HepG2 (cell line): Measurements from ENCODE around the gene MTCL1. TPM values are rescaled to one million over a fixed set of nuclear protein-coding genes. Genes with fewer than 3 reads are reported as not detected.

Source experiments
- ATAC-seq: fragments of 200-7000 bp; cut with Tn5 transposase; 3 replicates; pipeline ENCODE4 v1.9.1; 2020; ENCODE audit warnings: mild to moderate bottlenecking, moderate library complexity
- BruUV-seq: library from RNA; stranded (reverse); fragments of 400-500 nt; replicated peaks from 2 replicates; lab custom pipeline; 2021; lab: Mats Ljungman, UMichigan
- CTCF ChIA-PET: fragments of 300-600 bp; formaldehyde crosslinking; extraction: SDS; loops from one replicate; lab custom pipeline; 2021; ENCODE audit warnings: low total read pairs, inconsistent platforms, low intra/inter-chr PET ratio; lab: Yijun Ruan, JAX
- POLR2A ChIA-PET: fragments of 350-600 bp; sonication (Branson Sonifier 250); formaldehyde crosslinking; loops from one replicate; lab custom pipeline; 2020; ENCODE audit warnings: antibody characterized with exemption, inconsistent platforms; lab: Yijun Ruan, JAX
- DNase-seq: peaks from one replicate; pipeline ENCODE4 v3.0.0-alpha.2; 2015; ENCODE audit warnings: low spot score
- FAIRE-seq: peaks from 3 replicates; lab custom pipeline; 2011; peaks lifted over from hg19 to GRCh38; lab: Jason Lieb, UNC
- H2AFZ ChIP-seq: one replicate; pipeline ENCODE4 v1.6.1; 2011; ENCODE audit warnings: low read length, inconsistent platforms
- H3K27ac ChIP-seq: fragments of 300-600 bp; 3 replicates; pipeline ENCODE4 v1.8.0; 2011; ENCODE audit warnings: mixed run types, mild to moderate bottlenecking, mixed read lengths, low read length, inconsistent platforms; ENCODE audit not compliant: insufficient read depth; ENCODE audit errors: extremely low read length
- H3K27me3 ChIP-seq, 2 experiments: fragments of 200-600 bp in 1 of 2; 2 replicates in 1 of 2; 3 replicates in 1 of 2; pipeline versions ENCODE4 v1.6.0 to v1.8.0; 2011; ENCODE audit warnings: low read length in 2 of 2, mild to moderate bottlenecking in 2 of 2, moderate library complexity in 2 of 2, inconsistent platforms in 1 of 2; ENCODE audit not compliant: insufficient read depth in 2 of 2, control insufficient read depth in 1 of 2
- H3K36me3 ChIP-seq, 2 experiments: fragments of 200-600 bp in 1 of 2; replicated peaks in 1 of 2; 2 replicates in 1 of 2; 3 replicates in 1 of 2; pipeline versions ENCODE4 v1.5.1 to v1.8.0; 2011; ENCODE audit warnings: low read length in 2 of 2, inconsistent platforms in 1 of 2; ENCODE audit not compliant: insufficient read depth in 2 of 2, control insufficient read depth in 1 of 2
- H3K4me1 ChIP-seq: 2 replicates; pipeline ENCODE4 v1.5.1; 2012; ENCODE audit warnings: low read length, inconsistent platforms; ENCODE audit not compliant: insufficient read depth
- H3K4me2 ChIP-seq: 2 replicates; pipeline ENCODE4 v1.6.0; 2011; ENCODE audit warnings: low read depth, low read length, inconsistent platforms
- H3K4me3 ChIP-seq, 3 experiments: fragments of 200-600 bp in 1 of 3; sonication (generic), shearing (Covaris generic) in 1 of 3; replicated peaks in 1 of 3; 2 replicates each; pipeline ENCODE4 v1.5.1; 2011 to 2016; ENCODE audit warnings: low read length in 3 of 3, inconsistent platforms in 2 of 3, low read depth in 2 of 3, mild to moderate bottlenecking in 2 of 3, control low read depth in 1 of 3, mixed read lengths in 1 of 3; ENCODE audit not compliant: insufficient read depth in 1 of 3
- H3K79me2 ChIP-seq: one replicate; pipeline ENCODE4 v1.6.1; 2011; ENCODE audit warnings: low read length, inconsistent platforms; ENCODE audit not compliant: insufficient read depth
- H3K9ac ChIP-seq: 2 replicates; pipeline ENCODE4 v1.6.0; 2011; ENCODE audit warnings: mild to moderate bottlenecking, low read depth, low read length, inconsistent platforms; ENCODE audit not compliant: insufficient read depth
- H3K9me3 ChIP-seq: 2 replicates; pipeline ENCODE4 v1.5.1; 2012; ENCODE audit warnings: mild to moderate bottlenecking, low read length
- H4K20me1 ChIP-seq: 2 replicates; pipeline ENCODE4 v1.6.0; 2011; ENCODE audit warnings: inconsistent platforms, mild to moderate bottlenecking, low read length, moderate library complexity; ENCODE audit not compliant: insufficient read depth
- MLLT10 ChIP-seq: sonication (generic); formaldehyde crosslinking; IDR thresholded peaks from 2 replicates; pipeline ENCODE4 v1.4.0; 2020; ENCODE audit warnings: missing genetic modification reagents
- RBFOX2 ChIP-seq: fragments of 200-400 bp; formaldehyde crosslinking; IDR thresholded peaks from 2 replicates; pipeline ENCODE4 v1.6.1; 2017; ENCODE audit warnings: low read depth, mild to moderate bottlenecking, low read length
- RFXAP ChIP-seq: sonication (generic); formaldehyde crosslinking; IDR thresholded peaks from 2 replicates; pipeline ENCODE4 v1.4.0; 2020; ENCODE audit warnings: missing genetic modification reagents, borderline replicate concordance
- SUZ12 ChIP-seq: fragments of 150-350 bp; IDR thresholded peaks from 2 replicates; pipeline ENCODE4 v1.6.1; 2014; ENCODE audit warnings: low read depth, low read length
- ZBTB40 ChIP-seq, 2 experiments: fragments of 450-650 bp in 1 of 2; sonication (generic) in 1 of 2; formaldehyde crosslinking in 1 of 2; IDR thresholded peaks; 2 replicates each; pipeline versions ENCODE4 v1.6.1 to v1.8.0; 2016 to 2022; ENCODE audit warnings: antibody characterized with exemption in 1 of 2, mild to moderate bottlenecking in 1 of 2, missing genetic modification reagents in 1 of 2
- ZMAT3 ChIP-seq: sonication (generic); formaldehyde crosslinking; conservative IDR thresholded peaks from 2 replicates; pipeline ENCODE4 v1.7.0; 2021; ENCODE audit warnings: missing genetic modification reagents
- ZMYM2 ChIP-seq: sonication (generic); formaldehyde crosslinking; IDR thresholded peaks from 2 replicates; pipeline ENCODE4 v1.8.0; 2022; ENCODE audit warnings: mild to moderate bottlenecking, missing genetic modification reagents
- ZNF18 ChIP-seq: sonication (generic); formaldehyde crosslinking; IDR thresholded peaks from 2 replicates; pipeline ENCODE4 v1.8.0; 2022; ENCODE audit warnings: mild to moderate bottlenecking, missing genetic modification reagents; ENCODE audit not compliant: insufficient replicate concordance
- ZNF616 ChIP-seq: sonication (generic); formaldehyde crosslinking; IDR thresholded peaks from 2 replicates; pipeline ENCODE4 v1.5.0; 2020; ENCODE audit warnings: low read depth, mild to moderate bottlenecking, missing genetic modification reagents
- WGBS: methylation state at CpG from one replicate; pipeline ENCODE4 v1.1.6; 2017; ENCODE audit warnings: low lambda C conversion rate; 5-methylcytosine and 5-hydroxymethylcytosine counted together
- in situ Hi-C: cut with HindIII; loops from 2 replicates; pipeline ENCODE4 v1.10.0; 2017; ENCODE audit warnings: low pct_unique_long_range_greater_than_20kb; ENCODE audit not compliant: extremely low pct_ligation_motif_present
- intact Hi-C: fragments of 100-400 bp; cut with micrococcal nuclease; formaldehyde crosslinking; loops from one replicate; pipeline ENCODE4 v1.10.0; 2022; ENCODE audit not compliant: unreplicated experiment
- polyA plus RNA-seq, 8 experiments: library from polyadenylated mRNA; depleted of rRNA in 3 of 8; stranded (reverse) in 7 of 8; unstranded in 1 of 8; fragments of >200 nt; fragmentation: Illumina TruSeq in 4 of 8; extraction: Trizol in 4 of 8; gene quantifications; 2 replicates each; pipeline versions ENCODE4 v1.2.1 to v1.2.3, GENCODE V29; 2011 to 2016; ENCODE audit warnings: low read depth in 4 of 8, missing spikeins in 1 of 8, mixed read lengths in 1 of 8; ENCODE audit not compliant: insufficient read depth in 1 of 8
- total RNA-seq, 5 experiments: library from RNA; depleted of rRNA; stranded (reverse); fragments of >200 nt; fragmentation: Illumina TruSeq; extraction: Trizol; gene quantifications; 2 replicates each; pipeline ENCODE4 v1.2.3, GENCODE V29; 2016; ENCODE audit warnings: low read depth in 1 of 5

MTCL1 gene
- total and polyA plus RNA-seq, 2 of the 13 experiments (the other 11 are each of a cell fraction or from before 2014, with no cell fraction given): 3.1 to 3.2 TPM

- no peaks in the 10 kb centered on the region for H3K36me3 ChIP-seq
Observed at GRCh38 chr18:8811115-8811514, 105.8 kb downstream of the MTCL1 start.

GRCh38 chr18:8812631-8813030, 107.3 kb downstream of the MTCL1 start:
- H4K20me1 ChIP-seq: no peaks in the 10 kb centered on the region
- ChIA-PET POLR2A (no interaction called here), CTCF (no interaction called here)
- H2AFZ ChIP-seq: no peak overlapping the region
- H3K4me3 ChIP-seq: no peak overlapping the region
- no peak overlapping the region for H3K4me2 ChIP-seq
- whole genome bisulfite sequencing: 97% methylated on average over 4 of the region's 4 CpGs
- DNase-seq (no peak), ATAC-seq (no peak), FAIRE-seq (no peak)
- intact Hi-C loops: no loop called here
- no peak overlapping the region for H3K27ac ChIP-seq
- no peaks in the 10 kb centered on the region for H3K4me1 ChIP-seq
- BruUV-seq: no TSS peak
- no peaks in the 10 kb centered on the region for H3K79me2 ChIP-seq
- no peak overlapping the region for H3K9ac ChIP-seq
- no peaks in the 10 kb centered on the region for H3K27me3 ChIP-seq
- no peaks in the 10 kb centered on the region for H3K36me3 ChIP-seq
- in situ Hi-C loops: no loop called here
- H3K9me3 ChIP-seq: no peaks in the 10 kb centered on the region
- TF ChIP-seq ZBTB40 (IDR thresholded peaks at IDR 0.05) (no peak), ZBTB40 (CRISPR knock-in tag; IDR thresholded peaks at IDR 0.05) (no peak), ZNF18 (no peak), RFXAP (CRISPR knock-in tag) (no peak), RBFOX2 (no peak)

More at GRCh38 chr18:8811115-8811514, 105.8 kb downstream of the MTCL1 start:
- Histone ChIP-seq H3K9ac (no peak overlapping the region), H3K27ac (no peak overlapping the region), H3K4me3 (no peak overlapping the region), H3K79me2 (no peaks in the 10 kb centered on the region), H2AFZ (no peak overlapping the region), H3K4me1 (no peaks in the 10 kb centered on the region), H3K9me3 (no peaks in the 10 kb centered on the region), H3K27me3 (no peaks in the 10 kb centered on the region), H3K4me2 (no peak overlapping the region), H4K20me1 (no peaks in the 10 kb centered on the region)
- TF ChIP-seq MLLT10: no peak
- TF ChIP-seq ZMAT3 (CRISPR knock-in tag): no peak
- no peak for TF ChIP-seq ZNF616
- no peak for TF ChIP-seq ZMYM2
- TF ChIP-seq SUZ12: no peak
- intact Hi-C loops (no loop called here), in situ Hi-C loops (no loop called here)
- CTCF ChIA-PET: no interaction called here
- POLR2A ChIA-PET: no interaction called here
- ATAC-seq (no peak), FAIRE-seq (no peak), DNase-seq (no peak)
- BruUV-seq: no TSS peak
- WGBS: 91% methylated on average over 6 of the region's 6 CpGs
